ENCODE data around the gene PTPN4.

DNA sequence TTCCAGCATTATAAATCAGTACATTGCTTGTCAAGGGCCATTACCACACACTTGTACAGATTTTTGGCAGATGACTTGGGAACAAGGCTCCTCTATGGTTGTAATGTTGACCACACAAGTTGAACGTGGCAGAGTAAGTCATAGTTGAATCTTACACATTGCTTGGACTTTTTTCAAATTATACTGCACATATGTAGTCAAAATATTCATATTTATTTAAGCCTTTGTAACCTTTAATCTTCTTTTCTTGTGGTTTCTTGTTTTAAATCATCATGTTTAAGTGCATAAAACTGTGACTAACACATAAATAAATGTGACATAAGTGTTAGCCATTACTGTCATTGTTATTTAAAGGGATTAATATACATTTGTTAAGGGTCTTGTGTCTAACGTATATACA lies 201.1 kb downstream of the PTPN4 start:
- no peak for TF ChIP-seq CTCF (IDR thresholded peaks at IDR 0.05; ENCODE audit: extremely low read depth in 1 of 2, insufficient read depth in 1 of 2, low read depth in 1 of 2, low read length in 2 of 2)
- no peak for TF ChIP-seq POLR2AphosphoS5 (IDR thresholded peaks at IDR 0.05; ENCODE audit: insufficient read depth, low read depth, low read length)
- TF ChIP-seq GATA2 (IDR thresholded peaks at IDR 0.05; ENCODE audit: insufficient read depth, insufficient read length, low read depth, low read length): no peak
